Measurements from ENCODE around the gene PCP4.

PCP4 gene

GRCh38 chr21:39955326-39955725 is 88.1 kb downstream of the PCP4 start:
- no peak overlapping the region for H3K4me3 ChIP-seq
- DNase-seq (ENCODE audit: low spot score), result no peak
- no peak for TF ChIP-seq CTCF (IDR thresholded peaks at IDR 0.05)
- H3K27ac ChIP-seq, result no peak overlapping the region

GRCh38 chr21:39956586-39956985 is 89.3 kb downstream of the PCP4 start:
- Histone ChIP-seq H3K4me3 (no peak overlapping the region), H3K27ac (no peak overlapping the region)
- DNase-seq (ENCODE audit: low spot score), result no peak
- no peak for TF ChIP-seq CTCF (IDR thresholded peaks at IDR 0.05)

- H3K27ac ChIP-seq, result no peak overlapping the region
- no peak overlapping the region for H3K4me3 ChIP-seq
- DNase-seq (ENCODE audit: low spot score), result no peak
- TF ChIP-seq CTCF (IDR thresholded peaks at IDR 0.05), result no peak
Measured at GRCh38 chr21:39958731-39959130, 91.5 kb downstream of the PCP4 start.

- no peak for TF ChIP-seq CTCF (IDR thresholded peaks at IDR 0.05)
- DNase-seq (ENCODE audit: low spot score), result no peak
- no peak overlapping the region for H3K27ac ChIP-seq
- no peak overlapping the region for H3K4me3 ChIP-seq
Measured at GRCh38 chr21:39961251-39961650, 94.0 kb downstream of the PCP4 start.

GRCh38 chr21:39965026-39965425 is 97.8 kb downstream of the PCP4 start:
- Histone ChIP-seq H3K27ac (no peak overlapping the region), H3K4me3 (no peak overlapping the region)
- no peak for TF ChIP-seq CTCF (IDR thresholded peaks at IDR 0.05)
- no peak for DNase-seq (ENCODE audit: low spot score)

GRCh38 chr21:39966786-39967185 is 99.5 kb downstream of the PCP4 start:
- no peak for DNase-seq (ENCODE audit: low spot score)
- Histone ChIP-seq H3K4me3 (no peak overlapping the region), H3K27ac (no peak overlapping the region)
- no peak for TF ChIP-seq CTCF (IDR thresholded peaks at IDR 0.05)

- H3K27ac ChIP-seq, result no peak overlapping the region
- no peak for DNase-seq (ENCODE audit: low spot score)
- TF ChIP-seq CTCF (IDR thresholded peaks at IDR 0.05), result no peak
- H3K4me3 ChIP-seq, result no peak overlapping the region
Measured at GRCh38 chr21:39968010-39968409, 100.8 kb downstream of the PCP4 start.

Measured in coronary artery (tissue), 2 donors.